SK-N-SH (cell line): ENCODE data around the gene PPT2. TPM values are rescaled to one million over a fixed set of nuclear protein-coding genes. Genes with fewer than 3 reads are reported as not detected.
A peak's percentile ranks its signal among the peaks of the same experiment; 100 is the strongest.

ENCODE experiments used
- CTCF ChIA-PET: fragments of 300-600, 350-600 bp; formaldehyde crosslinking; extraction: SDS; loops from one replicate; lab custom pipeline; 2021; lab: Yijun Ruan, JAX
- POLR2A ChIA-PET: fragments of 350-600 bp; sonication (Branson Sonifier 250); formaldehyde crosslinking; extraction: SDS; loops from one replicate; lab custom pipeline; 2020; ENCODE audit warnings: antibody characterized with exemption, inconsistent platforms; lab: Yijun Ruan, JAX
- DNase-seq: peaks from one replicate; pipeline ENCODE4 v3.0.0; 2012
- H2AFZ ChIP-seq: fragments of 200-600 bp; sonication (generic); 2 replicates; pipeline ENCODE4 v1.8.1; 2016; ENCODE audit warnings: antibody characterized with exemption, mild to moderate bottlenecking, low read depth
- H3F3A ChIP-seq: fragments of 200-600 bp; sonication (generic); replicated peaks from 2 replicates; pipeline ENCODE3; 2016; ENCODE audit warnings: antibody characterized with exemption, mild to moderate bottlenecking; ENCODE audit not compliant: insufficient read depth
- H3K27ac ChIP-seq, 2 experiments: fragments of 200-500 bp in 1 of 2; fragments of 200-600 bp in 1 of 2; sonication (Bioruptor generic) in 1 of 2; sonication (generic), shearing (Covaris generic) in 1 of 2; 2 replicates each; pipeline versions ENCODE4 v1.5.1 to v1.6.1; 2014 to 2016; ENCODE audit warnings: low read depth in 2 of 2, inconsistent platforms in 1 of 2, low read length in 1 of 2, mild to moderate bottlenecking in 1 of 2, mixed read lengths in 1 of 2
- H3K27me3 ChIP-seq: fragments of 200-600 bp; sonication (generic), shearing (Covaris generic); 2 replicates; pipeline ENCODE4 v1.6.1; 2016; ENCODE audit warnings: mixed run types; ENCODE audit not compliant: insufficient read depth
- H3K36me3 ChIP-seq, 2 experiments: fragments of 200-500 bp in 1 of 2; fragments of 200-600 bp in 1 of 2; sonication (Bioruptor generic) in 1 of 2; sonication (generic) in 1 of 2; replicated peaks in 1 of 2; 2 replicates each; pipeline versions ENCODE3 to v1.5.1; 2014 to 2016; ENCODE audit warnings: low read length in 1 of 2, mild to moderate bottlenecking in 1 of 2; ENCODE audit not compliant: insufficient read depth in 2 of 2, control insufficient read depth in 1 of 2
- H3K4me1 ChIP-seq, 2 experiments: fragments of 200-500 bp in 1 of 2; fragments of 200-600 bp in 1 of 2; sonication (Bioruptor generic) in 1 of 2; sonication (generic), shearing (Covaris generic) in 1 of 2; 2 replicates each; pipeline versions ENCODE4 v1.5.1 to v1.6.1; 2014 to 2016; ENCODE audit warnings: low read depth in 1 of 2, low read length in 1 of 2, mixed run types in 1 of 2; ENCODE audit not compliant: insufficient read depth in 2 of 2, control insufficient read depth in 1 of 2
- H3K4me2 ChIP-seq: fragments of 200-600 bp; sonication (generic), shearing (Covaris generic); 2 replicates; pipeline ENCODE4 v1.6.1; 2017; ENCODE audit warnings: mixed run types
- H3K4me3 ChIP-seq, 2 experiments: fragments of 200-500 bp in 1 of 2; fragments of 200-600 bp in 1 of 2; sonication (Bioruptor generic) in 1 of 2; sonication (generic), shearing (Covaris generic) in 1 of 2; 2 replicates each; pipeline versions ENCODE4 v1.5.1 to v1.8.1; 2014 to 2016; ENCODE audit warnings: low read depth in 2 of 2, inconsistent platforms in 1 of 2, low read length in 1 of 2, mild to moderate bottlenecking in 1 of 2, mixed read lengths in 1 of 2, moderate library complexity in 1 of 2
- H3K79me2 ChIP-seq: fragments of 200-600 bp; sonication (generic); 2 replicates; pipeline ENCODE4 v1.8.1; 2017; ENCODE audit warnings: mild to moderate bottlenecking; ENCODE audit not compliant: insufficient read depth
- H3K9ac ChIP-seq: fragments of 200-600 bp; sonication (generic); 2 replicates; pipeline ENCODE4 v1.6.1; 2017; ENCODE audit warnings: mixed run types
- H3K9me2 ChIP-seq: fragments of 200-600 bp; sonication (generic); 2 replicates; pipeline ENCODE4 v1.6.1; 2017; ENCODE audit warnings: mixed run types
- H3K9me3 ChIP-seq: fragments of 200-600 bp; sonication (generic); 2 replicates; pipeline ENCODE4 v1.6.1; 2017; ENCODE audit warnings: mixed run types, mild to moderate bottlenecking, moderate library complexity
- H4K20me1 ChIP-seq: fragments of 200-600 bp; sonication (generic); 2 replicates; pipeline ENCODE4 v1.6.1; 2017; ENCODE audit warnings: mild to moderate bottlenecking, mixed run types; ENCODE audit not compliant: insufficient read depth
- CHD2 ChIP-seq: fragments of 150-350 bp; IDR thresholded peaks from 2 replicates; pipeline ENCODE4 v1.6.1; 2018; ENCODE audit warnings: low read length; ENCODE audit not compliant: partially characterized antibody
- IRF3 ChIP-seq: fragments of 150-350 bp; IDR thresholded peaks from 2 replicates; pipeline ENCODE4 v1.6.1; 2016; ENCODE audit warnings: mild to moderate bottlenecking, low read depth, low read length
- MEF2A ChIP-seq: IDR thresholded peaks from 2 replicates; pipeline ENCODE4 v1.4.0; 2012; ENCODE audit warnings: low read depth, borderline replicate concordance
- PBX3 ChIP-seq: IDR thresholded peaks from 2 replicates; pipeline ENCODE4; 2012
- RCOR1 ChIP-seq: fragments of 150-350 bp; IDR thresholded peaks from 2 replicates; pipeline ENCODE4 v1.6.1; 2017; ENCODE audit warnings: antibody characterized with exemption, low read length
- REST ChIP-seq: IDR thresholded peaks from 2 replicates; pipeline ENCODE4 v1.6.1; 2012; ENCODE audit warnings: mild to moderate bottlenecking, low read depth, low read length, moderate library complexity
- SMC3 ChIP-seq: IDR thresholded peaks from 2 replicates; pipeline ENCODE4 v1.6.1; 2012; ENCODE audit warnings: low read depth, low read length, improper control_type of control experiment
- TCF12 ChIP-seq: IDR thresholded peaks from 2 replicates; pipeline ENCODE4 v1.4.0; 2012
- TEAD4 ChIP-seq: IDR thresholded peaks from 2 replicates; pipeline ENCODE4 v1.4.0; 2012; ENCODE audit warnings: mild to moderate bottlenecking, borderline replicate concordance; ENCODE audit not compliant: insufficient read depth
- WGBS: methylation state at CpG from one replicate; pipeline ENCODE4 v1.1.6; 2017; ENCODE audit warnings: low lambda C conversion rate; 5-methylcytosine and 5-hydroxymethylcytosine counted together
- polyA plus RNA-seq, 3 experiments: library from polyadenylated mRNA; depleted of rRNA; stranded (reverse); fragments of >200 nt; gene quantifications; 2 replicates each; pipeline ENCODE4 v1.2.3, GENCODE V29; 2012

Gene PPT2
- polyA plus RNA-seq, 1 of the 3 experiments (the other 2 are of a cell fraction) = 32.7 TPM

- Histone ChIP-seq H3K36me3 (peaks cover 0 to 13% of the 10 kb centered on the region in 2 experiments), H3K4me1 (peaks cover 12 to 40% of the 10 kb centered on the region in 2 experiments; a peak in 3 of 4 replicates), H3K4me3 (peak overlapping the region; percentile 84 to 99), H3K9me3 (no peaks in the 10 kb centered on the region), H3K4me2 (peak overlapping the region; percentile 81), H3K27me3 (no peaks in the 10 kb centered on the region), H3K79me2 (peaks cover 55% of the 10 kb centered on the region), H3K9me2 (no peaks in the 10 kb centered on the region), H4K20me1 (no peaks in the 10 kb centered on the region), H3F3A (peaks cover 13% of the 10 kb centered on the region), H3K27ac (peak overlapping the region in 1 of 2 experiments; percentile 87; a peak in 3 of 4 replicates), H3K9ac (peak overlapping the region; percentile 84), H2AFZ (peak overlapping the region; percentile 73)
- ChIA-PET POLR2A (no interaction called here), CTCF (no interaction called here)
- DNase-seq = no peak
- 7% methylated on average over 2 of the region's 2 CpGs for WGBS
- TF ChIP-seq MEF2A (no peak), SMC3 (no peak), TEAD4 (no peak), CHD2 (no peak), PBX3 (no peak), TCF12 (no peak), IRF3 (no peak), REST (no peak), RCOR1 (no peak)
These were observed 21.4 kb downstream of the PPT2 start for GRCh38 chr6:32175322-32175710.
